ENCODE data around the gene GHDC.
"Not testable (repeated sequence)": the region's sequence is repeated elsewhere in the genome, so short reads cannot be mapped to it uniquely, and the experiment has no call there.

DNA sequence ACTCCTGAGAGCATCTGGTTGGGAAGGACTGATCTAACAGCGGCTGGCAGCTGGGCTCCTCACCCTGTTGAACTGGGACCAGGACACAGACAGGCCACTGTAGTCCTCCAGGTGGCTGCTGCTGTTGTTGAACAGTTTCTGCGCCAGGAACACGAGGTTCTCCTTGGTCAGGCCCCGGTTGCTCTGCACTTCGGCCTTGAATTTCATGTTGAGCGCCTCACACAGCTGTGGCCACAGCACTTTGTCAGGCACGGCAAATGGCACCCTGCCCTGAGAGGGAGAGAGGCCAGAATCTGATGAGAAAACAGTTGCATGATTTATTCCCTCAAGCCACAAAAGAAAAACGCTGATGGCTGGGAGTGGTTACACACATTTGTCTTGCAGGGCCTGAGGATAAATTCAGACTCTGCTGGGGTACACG, 17.6 kb upstream of the GHDC start:
- not testable (repeated sequence) for TF ChIP-seq POLR2A (IDR thresholded peaks at IDR 0.05; ENCODE audit: low read depth, low read length); POLR2AphosphoS5 (IDR thresholded peaks at IDR 0.05; ENCODE audit: low read depth, low read length); SPI1 (IDR thresholded peaks at IDR 0.05; ENCODE audit: low read depth, low read length); TAF1 (IDR thresholded peaks at IDR 0.05; ENCODE audit: low read depth, low read length); POU2F2 (IDR thresholded peaks at IDR 0.05; ENCODE audit: low read depth, low read length); PAX5 (IDR thresholded peaks at IDR 0.05; ENCODE audit: insufficient read depth, low read length, severe bottlenecking)
